WERI-Rb-1 (cell line): Measurements from ENCODE around the gene PPEF1.

Experiments used
- DNase-seq: peaks from one replicate; pipeline ENCODE4 v3.0.0-alpha.2; 2020
- H3K27ac ChIP-seq: fragments of 250-450 bp; sonication (Bioruptor Pico); 2 replicates; pipeline ENCODE4 v1.5.1; 2020; ENCODE audit warnings: mild to moderate bottlenecking, moderate library complexity
- H3K27me3 ChIP-seq: fragments of 250-450 bp; sonication (Bioruptor Pico); 2 replicates; pipeline ENCODE4 v1.5.1; 2021; ENCODE audit warnings: mild to moderate bottlenecking, low read depth, moderate library complexity; ENCODE audit not compliant: insufficient read depth, severe bottlenecking
- H3K36me3 ChIP-seq: fragments of 250-450 bp; sonication (Bioruptor Pico); 2 replicates; pipeline ENCODE4 v1.5.1; 2020; ENCODE audit warnings: mild to moderate bottlenecking, moderate library complexity
- H3K4me3 ChIP-seq: 2 replicates; pipeline ENCODE4 v1.5.1; 2011; ENCODE audit warnings: low read depth, mild to moderate bottlenecking, control low read depth, low read length
- H3K9me3 ChIP-seq: fragments of 250-450 bp; sonication (Bioruptor Pico); 2 replicates; pipeline ENCODE4 v1.5.1; 2021; ENCODE audit warnings: mild to moderate bottlenecking, moderate library complexity; ENCODE audit not compliant: severe bottlenecking
- TF ChIP-seq, protein P1 (sequence below): IDR thresholded peaks from 2 replicates; pipeline ENCODE4 v1.5.1; 2011; ENCODE audit warnings: low read depth, mild to moderate bottlenecking, control low read depth, inconsistent platforms, low read length

PPEF1 gene

DNA sequence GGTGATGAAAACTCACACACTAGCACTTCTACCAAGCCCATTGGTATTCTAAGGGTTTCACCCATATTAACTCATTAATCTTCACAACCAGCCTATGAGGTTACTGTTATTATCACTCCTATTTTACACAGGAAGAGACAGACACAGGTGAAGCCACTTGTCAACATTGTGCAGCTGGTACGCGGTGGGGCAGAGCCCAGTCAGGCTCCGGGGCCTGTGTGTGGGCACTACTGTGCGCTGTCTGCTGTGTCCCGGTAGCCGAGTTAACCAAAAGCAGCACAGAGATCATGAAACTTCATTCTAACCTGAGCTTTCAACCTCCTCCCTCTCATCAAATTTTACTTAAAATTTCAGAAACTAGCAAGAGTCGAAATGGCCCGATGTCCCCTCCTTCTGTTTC lies 165.2 kb downstream of the PPEF1 start:
- H3K27me3 ChIP-seq, result no peaks in the 10 kb centered on the region
- no peak for DNase-seq
- H3K36me3 ChIP-seq, result no peaks in the 10 kb centered on the region
- TF ChIP-seq, protein P1, sequence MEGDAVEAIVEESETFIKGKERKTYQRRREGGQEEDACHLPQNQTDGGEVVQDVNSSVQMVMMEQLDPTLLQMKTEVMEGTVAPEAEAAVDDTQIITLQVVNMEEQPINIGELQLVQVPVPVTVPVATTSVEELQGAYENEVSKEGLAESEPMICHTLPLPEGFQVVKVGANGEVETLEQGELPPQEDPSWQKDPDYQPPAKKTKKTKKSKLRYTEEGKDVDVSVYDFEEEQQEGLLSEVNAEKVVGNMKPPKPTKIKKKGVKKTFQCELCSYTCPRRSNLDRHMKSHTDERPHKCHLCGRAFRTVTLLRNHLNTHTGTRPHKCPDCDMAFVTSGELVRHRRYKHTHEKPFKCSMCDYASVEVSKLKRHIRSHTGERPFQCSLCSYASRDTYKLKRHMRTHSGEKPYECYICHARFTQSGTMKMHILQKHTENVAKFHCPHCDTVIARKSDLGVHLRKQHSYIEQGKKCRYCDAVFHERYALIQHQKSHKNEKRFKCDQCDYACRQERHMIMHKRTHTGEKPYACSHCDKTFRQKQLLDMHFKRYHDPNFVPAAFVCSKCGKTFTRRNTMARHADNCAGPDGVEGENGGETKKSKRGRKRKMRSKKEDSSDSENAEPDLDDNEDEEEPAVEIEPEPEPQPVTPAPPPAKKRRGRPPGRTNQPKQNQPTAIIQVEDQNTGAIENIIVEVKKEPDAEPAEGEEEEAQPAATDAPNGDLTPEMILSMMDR, result no peak
- H3K9me3 ChIP-seq, result no peaks in the 10 kb centered on the region
- no peak overlapping the region for H3K4me3 ChIP-seq
- H3K27ac ChIP-seq, result no peak overlapping the region

DNA sequence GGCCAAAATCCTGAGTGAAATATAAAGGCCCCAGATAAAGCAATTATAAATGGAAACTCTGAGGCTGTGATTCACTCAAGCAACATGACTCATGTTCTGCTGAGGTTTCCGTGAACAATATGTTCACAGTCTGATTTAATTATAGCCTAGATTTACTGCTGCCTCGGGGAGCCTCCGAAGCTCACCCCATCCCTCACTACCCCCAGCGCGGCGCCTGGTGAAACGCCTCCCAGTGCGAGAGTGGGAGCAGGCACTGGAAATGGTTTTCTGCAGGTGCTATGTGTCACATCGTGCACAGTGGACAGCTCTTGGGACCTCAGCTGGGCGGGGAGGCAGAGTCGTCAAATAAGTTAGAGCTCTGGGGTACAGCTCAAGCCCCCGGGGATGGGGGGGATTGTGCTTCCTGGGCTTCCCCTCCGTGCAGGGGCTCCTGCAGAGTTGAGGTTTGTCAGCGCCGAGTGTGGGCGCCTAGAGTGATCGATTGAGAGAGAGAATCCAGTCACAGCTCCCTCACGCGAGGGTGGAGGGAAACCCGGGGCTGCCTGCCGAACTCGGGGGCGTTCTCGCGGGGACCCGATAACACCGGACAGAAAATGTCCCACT lies 165.8 kb downstream of the PPEF1 start:
- no peaks in the 10 kb centered on the region for H3K27me3 ChIP-seq
- H3K27ac ChIP-seq, result no peak overlapping the region
- H3K4me3 ChIP-seq, result no peak overlapping the region
- H3K9me3 ChIP-seq, result no peaks in the 10 kb centered on the region
- TF ChIP-seq, protein P1, result no peak
- H3K36me3 ChIP-seq, result no peaks in the 10 kb centered on the region
- no peak for DNase-seq

DNA sequence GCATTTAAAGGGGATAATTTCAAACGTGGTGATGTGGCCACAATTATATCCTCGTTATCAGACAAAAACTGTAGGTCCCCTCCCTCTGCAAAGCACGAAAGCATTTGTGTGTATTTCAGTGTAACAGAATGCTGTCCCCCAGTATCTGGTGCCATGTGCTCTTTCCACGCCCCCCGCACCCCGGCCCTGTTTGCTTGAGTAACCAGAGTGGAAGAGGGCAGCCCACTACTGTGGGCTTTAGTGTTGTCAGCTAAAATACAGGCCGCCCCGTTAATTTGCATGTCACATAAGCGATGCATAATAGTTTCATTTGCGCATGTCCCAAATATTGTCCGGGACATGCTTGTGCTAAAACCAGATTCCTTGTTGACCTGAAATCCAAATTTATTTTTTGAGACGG lies 166.4 kb downstream of the PPEF1 start:
- TF ChIP-seq, protein P1, result no peak
- Histone ChIP-seq H3K27me3 (no peaks in the 10 kb centered on the region), H3K4me3 (no peak overlapping the region), H3K27ac (no peak overlapping the region), H3K9me3 (no peaks in the 10 kb centered on the region), H3K36me3 (no peaks in the 10 kb centered on the region)
- DNase-seq, result no peak

DNA sequence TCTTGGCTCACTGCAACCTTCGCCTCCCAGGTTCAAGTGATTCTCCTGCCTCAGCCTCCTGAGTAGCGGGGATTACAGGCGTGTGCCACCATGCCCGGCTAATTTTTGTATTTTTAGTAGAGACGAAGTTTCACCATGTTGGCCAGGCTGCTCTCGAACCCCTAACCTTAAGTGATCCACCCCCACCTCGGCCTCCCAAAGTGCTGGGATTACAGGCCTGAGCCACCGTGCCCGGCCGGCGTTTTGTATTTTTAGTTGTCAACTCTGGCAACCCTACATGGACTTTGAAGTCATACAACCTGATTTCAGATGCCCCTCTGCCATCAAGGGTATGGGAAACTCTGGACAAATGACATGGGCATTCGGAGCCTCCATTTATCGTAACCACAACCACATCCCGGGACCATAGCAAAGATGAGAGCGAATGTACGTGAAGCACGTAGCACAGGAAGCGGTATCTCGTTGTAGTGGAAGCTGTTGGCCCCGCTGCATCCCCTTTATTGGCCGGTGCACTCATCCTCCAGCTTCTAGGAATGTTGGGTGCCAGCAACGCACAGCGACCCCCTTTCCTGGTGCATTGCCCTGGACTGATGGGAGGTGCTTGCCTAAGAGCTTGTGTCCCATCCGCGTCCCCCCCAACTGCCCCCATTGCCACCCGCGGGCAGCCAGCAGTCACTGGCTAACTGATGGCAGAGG lies 167.3 kb downstream of the PPEF1 start:
- H3K36me3 ChIP-seq, result no peaks in the 10 kb centered on the region
- H3K9me3 ChIP-seq, result no peaks in the 10 kb centered on the region
- DNase-seq, result no peak
- TF ChIP-seq, protein P1, result no peak
- no peaks in the 10 kb centered on the region for H3K27me3 ChIP-seq
- H3K27ac ChIP-seq, result peak overlapping the region; percentile 43
- H3K4me3 ChIP-seq, result no peak overlapping the region

DNA sequence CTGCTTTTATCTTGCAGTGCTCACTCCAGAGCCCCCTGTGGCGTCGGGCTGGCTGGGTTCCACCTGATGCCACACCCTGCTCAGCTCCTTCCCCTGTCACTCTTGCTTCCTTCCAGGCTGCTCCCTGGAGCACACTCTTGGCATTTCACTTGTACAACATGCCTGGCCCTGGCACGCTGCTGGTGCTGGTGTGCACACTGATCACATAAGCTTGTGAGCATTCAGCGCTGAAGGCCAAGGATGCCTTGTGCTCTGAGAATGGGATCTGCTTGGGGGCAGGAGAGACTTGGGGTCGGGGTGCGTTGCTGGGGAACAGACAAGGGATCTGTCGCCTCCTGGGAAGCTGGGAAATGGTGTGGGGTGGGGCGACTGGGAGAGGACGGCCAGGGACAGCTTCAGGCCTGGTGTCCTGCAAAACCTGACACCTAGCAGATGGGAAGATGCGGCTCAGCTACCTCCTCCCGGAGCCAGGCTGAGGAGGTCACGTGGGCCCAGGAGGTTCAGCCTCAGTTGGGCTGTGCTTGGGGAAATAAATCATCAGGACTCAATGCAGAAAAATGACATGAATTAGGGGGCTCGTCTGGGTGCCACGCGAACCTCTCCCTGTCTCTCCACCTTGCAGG lies 167.9 kb downstream of the PPEF1 start:
- no peaks in the 10 kb centered on the region for H3K36me3 ChIP-seq
- H3K27ac ChIP-seq, result peak overlapping the region; percentile 43
- no peak overlapping the region for H3K4me3 ChIP-seq
- no peaks in the 10 kb centered on the region for H3K9me3 ChIP-seq
- DNase-seq, result peak; percentile 84
- H3K27me3 ChIP-seq, result no peaks in the 10 kb centered on the region
- TF ChIP-seq, protein P1, result no peak
